HAP-1 (cell line): ENCODE data around the gene PTPRU.

Experiments
- DNase-seq, 2 experiments: peaks; one replicate each; pipeline ENCODE4 v3.0.0-alpha.2; 2016 to 2020; ENCODE audit warnings: low spot score in 2 of 2
- H3K27me3 ChIP-seq: fragments of 250-450 bp; sonication (Bioruptor Pico); 2 replicates; pipeline ENCODE4 v1.5.1; 2020; ENCODE audit warnings: low read depth, mild to moderate bottlenecking, moderate library complexity
- H3K36me3 ChIP-seq: fragments of 250-450 bp; sonication (Bioruptor Pico); replicated peaks from 2 replicates; pipeline ENCODE4 v1.5.1; 2020; ENCODE audit warnings: mild to moderate bottlenecking
- H3K4me1 ChIP-seq: fragments of 250-450 bp; sonication (Bioruptor Pico); 2 replicates; pipeline ENCODE4 v1.5.1; 2020; ENCODE audit warnings: mild to moderate bottlenecking
- H3K4me3 ChIP-seq: fragments of 250-450 bp; sonication (Bioruptor Pico); 2 replicates; pipeline ENCODE4 v1.5.1; 2020; ENCODE audit warnings: mild to moderate bottlenecking, moderate library complexity
- H3K9me3 ChIP-seq: fragments of 250-450 bp; sonication (Bioruptor Pico); 2 replicates; pipeline ENCODE4 v1.5.1; 2020; ENCODE audit warnings: mild to moderate bottlenecking, moderate library complexity
- in situ Hi-C: fragments of 300-500 bp; cut with MboI; formaldehyde crosslinking; loops from 3 replicates; pipeline ENCODE4 v1.14.3; 2020; ENCODE audit warnings: low sequenced_read_pairs, inconsistent platforms, mixed read lengths

The PTPRU gene

DNA sequence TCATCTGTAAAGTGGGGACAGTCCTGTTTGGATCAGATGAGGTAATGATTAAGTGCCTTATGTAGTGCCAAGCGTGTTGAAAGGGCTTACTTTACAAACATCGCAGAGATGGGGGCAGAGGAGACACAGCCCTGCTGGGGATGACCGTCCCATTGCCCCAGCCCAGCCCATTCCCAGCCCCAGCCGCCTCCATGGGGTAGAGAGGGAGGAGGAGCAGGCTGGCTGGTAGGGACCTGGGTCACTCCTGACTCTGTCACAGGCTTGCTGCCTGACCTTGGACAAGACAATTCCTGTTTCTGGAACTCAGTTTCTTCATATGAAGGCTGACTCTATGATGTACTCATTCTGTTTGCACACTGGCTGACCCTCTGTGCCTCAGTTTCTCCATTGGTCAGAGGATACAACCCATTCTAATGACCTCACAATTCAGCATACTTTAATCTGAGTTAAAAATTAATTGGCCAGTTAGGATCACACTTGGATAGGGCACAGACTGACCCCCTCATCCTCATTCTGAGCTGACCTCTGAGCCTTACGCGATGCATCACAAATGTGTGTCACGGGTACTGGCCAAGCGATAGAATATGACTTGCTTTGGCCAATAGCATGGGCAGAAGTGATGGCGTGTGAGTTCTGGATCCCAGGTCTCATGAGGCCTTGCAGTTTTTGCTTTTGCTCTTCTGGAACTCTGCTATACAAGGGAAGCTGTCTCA, 91.1 kb downstream of the PTPRU start:
- no peak for DNase-seq

GRCh38 chr1:29329022-29329775, 92.9 kb downstream of the PTPRU start:
- in situ Hi-C loops = no loop called here
- Histone ChIP-seq H3K27me3 (no peaks in the 10 kb centered on the region), H3K4me1 (no peaks in the 10 kb centered on the region)

More for the DNA sequence above, 91.1 kb downstream of the PTPRU start:
- Histone ChIP-seq H3K9me3 (no peaks in the 10 kb centered on the region; the same call in 1 of the 2 replicates), H3K27me3 (no peaks in the 10 kb centered on the region), H3K36me3 (peaks cover 17% of the 10 kb centered on the region), H3K4me3 (no peak overlapping the region), H3K4me1 (no peaks in the 10 kb centered on the region)
- in situ Hi-C loops = no loop called here

DNA sequence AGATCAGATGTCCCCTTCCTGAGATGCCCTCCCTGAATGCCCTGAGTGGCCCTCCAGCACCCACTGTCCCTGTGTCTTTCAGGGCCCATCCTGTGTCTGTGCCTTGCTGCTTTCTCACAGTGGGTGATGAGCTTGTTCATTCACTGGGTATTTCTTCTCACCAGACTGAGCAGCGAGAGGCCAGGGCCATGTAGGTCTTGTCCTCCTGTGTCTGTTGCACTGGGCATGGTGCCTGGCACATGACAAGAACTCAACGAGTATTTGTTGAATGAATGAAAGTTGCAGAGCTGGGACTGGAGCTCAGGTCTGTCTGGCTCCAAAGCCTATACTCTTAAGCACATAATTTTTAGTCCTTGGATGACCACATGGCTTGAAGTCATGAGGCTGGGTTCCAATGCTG, 93.8 kb downstream of the PTPRU start:
- no peak for DNase-seq
- in situ Hi-C loops = no loop called here
- Histone ChIP-seq H3K9me3 (no peaks in the 10 kb centered on the region; the same call in 1 of the 2 replicates), H3K27me3 (no peaks in the 10 kb centered on the region), H3K4me1 (no peaks in the 10 kb centered on the region), H3K4me3 (no peak overlapping the region), H3K36me3 (peaks cover 11% of the 10 kb centered on the region)

More at GRCh38 chr1:29329022-29329775, 92.9 kb downstream of the PTPRU start:
- Histone ChIP-seq H3K36me3 (peaks cover 14% of the 10 kb centered on the region), H3K4me3 (no peak overlapping the region), H3K9me3 (no peaks in the 10 kb centered on the region; the same call in 1 of the 2 replicates)
- no peak for DNase-seq

- DNase-seq = no peak
- Histone ChIP-seq H3K9me3 (no peaks in the 10 kb centered on the region; the same call in 1 of the 2 replicates), H3K27me3 (no peaks in the 10 kb centered on the region), H3K4me1 (no peaks in the 10 kb centered on the region), H3K36me3 (peaks cover 3% of the 10 kb centered on the region), H3K4me3 (no peak overlapping the region)
- in situ Hi-C loops = no loop called here
Observed at GRCh38 chr1:29330856-29331255, 94.5 kb downstream of the PTPRU start.

GRCh38 chr1:29331309-29331708, 95.0 kb downstream of the PTPRU start:
- H3K36me3 ChIP-seq = peaks cover 3% of the 10 kb centered on the region
- no peaks in the 10 kb centered on the region for H3K27me3 ChIP-seq
- in situ Hi-C loops = no loop called here
- H3K4me3 ChIP-seq = no peak overlapping the region
- no peaks in the 10 kb centered on the region for H3K4me1 ChIP-seq
- no peak for DNase-seq
- no peaks in the 10 kb centered on the region; the same call in 1 of the 2 replicates for H3K9me3 ChIP-seq

- in situ Hi-C loops = no loop called here
- DNase-seq = no peak
- no peak overlapping the region for H3K4me3 ChIP-seq
- no peaks in the 10 kb centered on the region; the same call in 1 of the 2 replicates for H3K9me3 ChIP-seq
- no peaks in the 10 kb centered on the region for H3K27me3 ChIP-seq
- peaks cover 3% of the 10 kb centered on the region for H3K36me3 ChIP-seq
- H3K4me1 ChIP-seq = no peaks in the 10 kb centered on the region
Observed at GRCh38 chr1:29331729-29332128, 95.4 kb downstream of the PTPRU start.

- peaks cover 3% of the 10 kb centered on the region for H3K36me3 ChIP-seq
- no peaks in the 10 kb centered on the region; the same call in 1 of the 2 replicates for H3K4me1 ChIP-seq
- no peak overlapping the region for H3K4me3 ChIP-seq
- H3K27me3 ChIP-seq = no peaks in the 10 kb centered on the region
- DNase-seq = peak; percentile 32 to 76
- in situ Hi-C loops = no loop called here
- H3K9me3 ChIP-seq = no peaks in the 10 kb centered on the region; the same call in 1 of the 2 replicates
Observed at GRCh38 chr1:29332204-29332603, 95.9 kb downstream of the PTPRU start.

DNA sequence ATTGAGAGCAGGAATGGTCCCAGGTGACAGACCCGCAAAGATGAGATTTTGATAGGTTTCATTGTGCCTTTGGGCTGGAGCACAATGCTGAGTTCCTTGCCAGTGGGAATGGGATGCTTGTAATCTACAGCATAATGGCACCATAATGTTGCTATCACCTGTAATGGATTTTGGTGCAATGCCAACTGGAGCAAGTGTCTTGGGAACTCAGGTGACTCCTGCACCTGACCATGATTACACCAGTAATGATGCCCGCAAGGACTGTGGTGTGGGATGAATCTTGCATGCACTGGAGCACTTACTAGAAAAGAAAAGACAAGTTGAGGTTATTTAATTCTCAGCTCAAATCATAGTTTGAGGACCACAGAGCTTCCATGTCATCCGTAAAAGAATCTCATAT, 96.7 kb downstream of the PTPRU start:
- peaks cover 7% of the 10 kb centered on the region for H3K4me1 ChIP-seq
- no peaks in the 10 kb centered on the region for H3K27me3 ChIP-seq
- H3K4me3 ChIP-seq = no peak overlapping the region
- in situ Hi-C loops = no loop called here
- no peaks in the 10 kb centered on the region; the same call in 1 of the 2 replicates for H3K9me3 ChIP-seq
- H3K36me3 ChIP-seq = peaks cover 2% of the 10 kb centered on the region; the same call in 1 of the 2 replicates
- no peak for DNase-seq

- in situ Hi-C loops = no loop called here
Observed at GRCh38 chr1:29335573-29335972, 99.3 kb downstream of the PTPRU start.

DNA sequence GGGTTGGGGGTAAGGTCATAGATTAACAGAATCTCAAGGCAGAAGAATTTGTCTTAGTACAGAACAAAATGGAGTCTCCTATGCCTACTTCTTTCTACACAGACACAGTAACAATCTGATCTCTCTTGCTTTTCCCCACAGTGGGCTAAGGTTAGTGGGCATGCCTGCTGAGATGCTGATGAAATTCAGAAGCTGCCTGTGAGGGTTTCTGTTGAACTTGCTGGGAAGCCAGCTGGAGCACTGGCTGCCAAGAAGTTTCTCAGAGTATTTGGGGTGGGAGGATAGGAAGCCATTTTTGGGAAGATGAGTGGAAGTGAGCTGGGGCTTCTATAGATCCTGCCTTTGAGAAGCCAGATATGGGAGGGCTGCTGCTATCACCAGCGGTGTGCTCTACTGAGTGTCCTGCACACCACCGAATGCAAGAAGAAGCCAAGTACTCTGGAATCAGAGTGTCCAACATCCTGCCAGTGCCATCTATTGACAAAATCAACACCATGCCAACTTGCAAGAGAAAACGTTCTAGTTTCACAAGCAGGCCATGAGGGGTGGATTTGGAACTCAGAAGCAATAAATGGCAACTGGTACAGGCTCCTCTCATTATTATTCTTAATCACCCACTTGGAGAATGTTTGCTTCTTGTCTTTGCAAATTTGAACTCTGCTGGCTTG, 102.7 kb downstream of the PTPRU start:
- Histone ChIP-seq H3K9me3 (no peaks in the 10 kb centered on the region), H3K4me3 (no peak overlapping the region), H3K4me1 (peaks cover 16% of the 10 kb centered on the region), H3K36me3 (no peaks in the 10 kb centered on the region), H3K27me3 (no peaks in the 10 kb centered on the region)
- DNase-seq = no peak
- in situ Hi-C loops = no loop called here

More at GRCh38 chr1:29335573-29335972, 99.3 kb downstream of the PTPRU start:
- no peak overlapping the region for H3K4me3 ChIP-seq
- H3K27me3 ChIP-seq = no peaks in the 10 kb centered on the region
- peaks cover 16% of the 10 kb centered on the region for H3K4me1 ChIP-seq
- H3K36me3 ChIP-seq = no peaks in the 10 kb centered on the region
- DNase-seq = no peak
- H3K9me3 ChIP-seq = no peaks in the 10 kb centered on the region; the same call in 1 of the 2 replicates

- in situ Hi-C loops = no loop called here
- Histone ChIP-seq H3K9me3 (no peaks in the 10 kb centered on the region), H3K36me3 (no peaks in the 10 kb centered on the region), H3K4me1 (peaks cover 16% of the 10 kb centered on the region), H3K27me3 (no peaks in the 10 kb centered on the region), H3K4me3 (no peak overlapping the region)
- DNase-seq = no peak
Observed at GRCh38 chr1:29341936-29342335, 105.6 kb downstream of the PTPRU start.

DNA sequence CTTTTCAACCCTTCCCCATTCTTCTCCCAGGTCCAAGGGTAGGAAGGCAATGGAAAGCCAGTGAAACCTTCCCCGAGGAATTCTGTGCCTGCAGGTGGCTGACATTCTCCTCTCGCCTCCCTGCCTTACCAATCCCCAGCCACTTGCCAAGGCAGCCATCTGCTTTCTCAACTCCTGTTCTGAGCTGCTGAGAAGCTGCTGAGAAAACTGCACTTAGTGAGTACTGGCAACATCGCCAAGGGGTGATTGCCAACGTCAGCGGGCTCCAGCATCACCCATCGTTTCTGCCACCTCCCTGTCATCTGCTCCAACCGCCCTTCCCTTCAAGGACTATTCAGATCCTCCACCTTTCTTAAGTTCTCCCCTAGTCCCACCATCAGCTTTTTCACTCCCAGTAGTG, 106.0 kb downstream of the PTPRU start:
- H3K4me3 ChIP-seq = no peak overlapping the region
- in situ Hi-C loops = no loop called here
- DNase-seq = no peak
- no peaks in the 10 kb centered on the region for H3K36me3 ChIP-seq
- no peaks in the 10 kb centered on the region for H3K27me3 ChIP-seq
- H3K9me3 ChIP-seq = no peaks in the 10 kb centered on the region
- peaks cover 16% of the 10 kb centered on the region for H3K4me1 ChIP-seq

DNA sequence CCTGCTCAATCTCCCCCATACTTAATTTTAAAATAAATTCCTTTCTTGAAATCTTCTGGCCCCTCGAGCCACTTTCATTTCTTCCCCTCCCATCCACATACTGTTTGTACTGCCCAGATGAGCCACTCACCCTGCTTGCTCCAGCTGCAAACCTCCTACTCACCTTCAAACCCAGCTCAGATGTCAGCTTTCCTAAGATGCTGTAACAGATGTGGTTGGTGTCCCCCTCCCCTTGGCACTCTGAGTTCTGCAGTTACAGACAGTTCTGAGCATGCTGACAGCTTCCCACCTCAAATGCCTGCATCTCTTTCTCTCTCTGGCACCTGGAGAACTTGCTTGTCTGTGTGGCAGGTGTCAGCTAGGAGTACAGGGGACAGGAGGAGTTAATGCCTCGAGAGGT, 106.7 kb downstream of the PTPRU start:
- Histone ChIP-seq H3K27me3 (no peaks in the 10 kb centered on the region), H3K36me3 (no peaks in the 10 kb centered on the region), H3K4me3 (no peak overlapping the region), H3K4me1 (peaks cover 10% of the 10 kb centered on the region), H3K9me3 (no peaks in the 10 kb centered on the region)
- DNase-seq = no peak
- in situ Hi-C loops = no loop called here

- Histone ChIP-seq H3K9me3 (no peaks in the 10 kb centered on the region), H3K4me3 (no peak overlapping the region), H3K27me3 (no peaks in the 10 kb centered on the region), H3K4me1 (peaks cover 9% of the 10 kb centered on the region), H3K36me3 (no peaks in the 10 kb centered on the region)
- in situ Hi-C loops = no loop called here
- no peak for DNase-seq
Observed at GRCh38 chr1:29343476-29343875, 107.2 kb downstream of the PTPRU start.
